HepG2 (cell line): ENCODE results near the gene MYO18B. TPM values are rescaled to one million over a fixed set of nuclear protein-coding genes. Genes with fewer than 3 reads are reported as not detected.

ENCODE experiments used
- ATAC-seq: fragments of 200-7000 bp; cut with Tn5 transposase; 3 replicates; pipeline ENCODE4 v1.9.1; 2020; ENCODE audit warnings: mild to moderate bottlenecking, moderate library complexity
- BruUV-seq: library from RNA; stranded (reverse); fragments of 400-500 nt; replicated peaks from 2 replicates; lab custom pipeline; 2021; lab: Mats Ljungman, UMichigan
- CTCF ChIA-PET: fragments of 300-600 bp; formaldehyde crosslinking; extraction: SDS; loops from one replicate; lab custom pipeline; 2021; ENCODE audit warnings: low total read pairs, inconsistent platforms, low intra/inter-chr PET ratio; lab: Yijun Ruan, JAX
- POLR2A ChIA-PET: fragments of 350-600 bp; sonication (Branson Sonifier 250); formaldehyde crosslinking; loops from one replicate; lab custom pipeline; 2020; ENCODE audit warnings: antibody characterized with exemption, inconsistent platforms; lab: Yijun Ruan, JAX
- DNase-seq: peaks from one replicate; pipeline ENCODE4 v3.0.0-alpha.2; 2015; ENCODE audit warnings: low spot score
- FAIRE-seq: peaks from 3 replicates; lab custom pipeline; 2011; peaks lifted over from hg19 to GRCh38; lab: Jason Lieb, UNC
- H2AFZ ChIP-seq: one replicate; pipeline ENCODE4 v1.6.1; 2011; ENCODE audit warnings: low read length, inconsistent platforms
- H3K27ac ChIP-seq: fragments of 300-600 bp; 3 replicates; pipeline ENCODE4 v1.8.0; 2011; ENCODE audit warnings: mixed run types, mild to moderate bottlenecking, mixed read lengths, low read length, inconsistent platforms; ENCODE audit not compliant: insufficient read depth; ENCODE audit errors: extremely low read length
- H3K27me3 ChIP-seq, 2 experiments: fragments of 200-600 bp in 1 of 2; 2 replicates in 1 of 2; 3 replicates in 1 of 2; pipeline versions ENCODE4 v1.6.0 to v1.8.0; 2011; ENCODE audit warnings: low read length in 2 of 2, mild to moderate bottlenecking in 2 of 2, moderate library complexity in 2 of 2, inconsistent platforms in 1 of 2; ENCODE audit not compliant: insufficient read depth in 2 of 2, control insufficient read depth in 1 of 2
- H3K36me3 ChIP-seq, 2 experiments: fragments of 200-600 bp in 1 of 2; replicated peaks in 1 of 2; 2 replicates in 1 of 2; 3 replicates in 1 of 2; pipeline versions ENCODE4 v1.5.1 to v1.8.0; 2011; ENCODE audit warnings: low read length in 2 of 2, inconsistent platforms in 1 of 2; ENCODE audit not compliant: insufficient read depth in 2 of 2, control insufficient read depth in 1 of 2
- H3K4me1 ChIP-seq: 2 replicates; pipeline ENCODE4 v1.5.1; 2012; ENCODE audit warnings: low read length, inconsistent platforms; ENCODE audit not compliant: insufficient read depth
- H3K4me2 ChIP-seq: 2 replicates; pipeline ENCODE4 v1.6.0; 2011; ENCODE audit warnings: low read depth, low read length, inconsistent platforms
- H3K4me3 ChIP-seq, 3 experiments: fragments of 200-600 bp in 1 of 3; sonication (generic), shearing (Covaris generic) in 1 of 3; replicated peaks in 1 of 3; 2 replicates each; pipeline ENCODE4 v1.5.1; 2011 to 2016; ENCODE audit warnings: low read length in 3 of 3, inconsistent platforms in 2 of 3, low read depth in 2 of 3, mild to moderate bottlenecking in 2 of 3, control low read depth in 1 of 3, mixed read lengths in 1 of 3; ENCODE audit not compliant: insufficient read depth in 1 of 3
- H3K79me2 ChIP-seq: one replicate; pipeline ENCODE4 v1.6.1; 2011; ENCODE audit warnings: low read length, inconsistent platforms; ENCODE audit not compliant: insufficient read depth
- H3K9ac ChIP-seq: 2 replicates; pipeline ENCODE4 v1.6.0; 2011; ENCODE audit warnings: mild to moderate bottlenecking, low read depth, low read length, inconsistent platforms; ENCODE audit not compliant: insufficient read depth
- H3K9me3 ChIP-seq: 2 replicates; pipeline ENCODE4 v1.5.1; 2012; ENCODE audit warnings: mild to moderate bottlenecking, low read length
- H4K20me1 ChIP-seq: 2 replicates; pipeline ENCODE4 v1.6.0; 2011; ENCODE audit warnings: inconsistent platforms, mild to moderate bottlenecking, low read length, moderate library complexity; ENCODE audit not compliant: insufficient read depth
- ELF3 ChIP-seq: IDR thresholded peaks from 2 replicates; pipeline ENCODE4 v1.6.1; 2016; ENCODE audit warnings: missing genetic modification reagents, missing compliant biosample characterization
- ELF4 ChIP-seq: sonication (generic); formaldehyde crosslinking; IDR thresholded peaks from 2 replicates; pipeline ENCODE4 v1.5.0; 2020; ENCODE audit warnings: missing genetic modification reagents, mild to moderate bottlenecking, moderate library complexity, borderline replicate concordance
- GFI1 ChIP-seq: sonication (generic); formaldehyde crosslinking; IDR thresholded peaks from 2 replicates; pipeline ENCODE4 v1.5.0; 2020; ENCODE audit warnings: missing genetic modification reagents, mild to moderate bottlenecking, borderline replicate concordance
- HOXA5 ChIP-seq: sonication (generic); formaldehyde crosslinking; IDR thresholded peaks from 2 replicates; pipeline ENCODE4 v1.4.0; 2020; ENCODE audit warnings: missing genetic modification reagents
- ZNF234 ChIP-seq: sonication (generic); formaldehyde crosslinking; conservative IDR thresholded peaks from 2 replicates; pipeline ENCODE4 v1.5.1; 2020; ENCODE audit warnings: mild to moderate bottlenecking, missing genetic modification reagents
- ZNF562 ChIP-seq: sonication (generic); formaldehyde crosslinking; IDR thresholded peaks from 2 replicates; pipeline ENCODE4 v1.8.0; 2022; ENCODE audit warnings: missing genetic modification reagents, borderline replicate concordance
- ZNF605 ChIP-seq: sonication (generic); formaldehyde crosslinking; IDR thresholded peaks from 2 replicates; pipeline ENCODE4 v1.8.0; 2022; ENCODE audit warnings: mild to moderate bottlenecking, missing genetic modification reagents
- ZSCAN9 ChIP-seq: IDR thresholded peaks from 2 replicates; pipeline ENCODE4 v1.6.1; 2016; ENCODE audit warnings: borderline replicate concordance
- WGBS: methylation state at CpG from one replicate; pipeline ENCODE4 v1.1.6; 2017; ENCODE audit warnings: low lambda C conversion rate; 5-methylcytosine and 5-hydroxymethylcytosine counted together
- in situ Hi-C: cut with HindIII; loops from 2 replicates; pipeline ENCODE4 v1.10.0; 2017; ENCODE audit warnings: low pct_unique_long_range_greater_than_20kb; ENCODE audit not compliant: extremely low pct_ligation_motif_present
- intact Hi-C: fragments of 100-400 bp; cut with micrococcal nuclease; formaldehyde crosslinking; loops from one replicate; pipeline ENCODE4 v1.10.0; 2022; ENCODE audit not compliant: unreplicated experiment
- polyA plus RNA-seq, 8 experiments: library from polyadenylated mRNA; depleted of rRNA in 3 of 8; stranded (reverse) in 7 of 8; unstranded in 1 of 8; fragments of >200 nt; fragmentation: Illumina TruSeq in 4 of 8; extraction: Trizol in 4 of 8; gene quantifications; 2 replicates each; pipeline versions ENCODE4 v1.2.1 to v1.2.3, GENCODE V29; 2011 to 2016; ENCODE audit warnings: low read depth in 4 of 8, missing spikeins in 1 of 8, mixed read lengths in 1 of 8; ENCODE audit not compliant: insufficient read depth in 1 of 8
- total RNA-seq, 5 experiments: library from RNA; depleted of rRNA; stranded (reverse); fragments of >200 nt; fragmentation: Illumina TruSeq; extraction: Trizol; gene quantifications; 2 replicates each; pipeline ENCODE4 v1.2.3, GENCODE V29; 2016; ENCODE audit warnings: low read depth in 1 of 5
- TF ChIP-seq, protein P1 (sequence below): sonication (generic); formaldehyde crosslinking; IDR thresholded peaks from 2 replicates; pipeline ENCODE4 v1.8.0; 2022; ENCODE audit warnings: mild to moderate bottlenecking, missing genetic modification reagents, borderline replicate concordance
- TF ChIP-seq, protein P2 (sequence below): sonication (generic); formaldehyde crosslinking; IDR thresholded peaks from 2 replicates; pipeline ENCODE4 v1.8.0; 2022; ENCODE audit warnings: low read depth, missing genetic modification reagents
- TF ChIP-seq, protein P3 (sequence below): sonication (generic); formaldehyde crosslinking; IDR thresholded peaks from 2 replicates; pipeline ENCODE4 v1.8.1; 2023; ENCODE audit warnings: missing genetic modification reagents, inconsistent platforms, borderline replicate concordance

The MYO18B gene
- total and polyA plus RNA-seq, 2 of the 13 experiments (the other 11 are each of a cell fraction or from before 2014, with no cell fraction given): 0.01 TPM; not detected in 1

DNA sequence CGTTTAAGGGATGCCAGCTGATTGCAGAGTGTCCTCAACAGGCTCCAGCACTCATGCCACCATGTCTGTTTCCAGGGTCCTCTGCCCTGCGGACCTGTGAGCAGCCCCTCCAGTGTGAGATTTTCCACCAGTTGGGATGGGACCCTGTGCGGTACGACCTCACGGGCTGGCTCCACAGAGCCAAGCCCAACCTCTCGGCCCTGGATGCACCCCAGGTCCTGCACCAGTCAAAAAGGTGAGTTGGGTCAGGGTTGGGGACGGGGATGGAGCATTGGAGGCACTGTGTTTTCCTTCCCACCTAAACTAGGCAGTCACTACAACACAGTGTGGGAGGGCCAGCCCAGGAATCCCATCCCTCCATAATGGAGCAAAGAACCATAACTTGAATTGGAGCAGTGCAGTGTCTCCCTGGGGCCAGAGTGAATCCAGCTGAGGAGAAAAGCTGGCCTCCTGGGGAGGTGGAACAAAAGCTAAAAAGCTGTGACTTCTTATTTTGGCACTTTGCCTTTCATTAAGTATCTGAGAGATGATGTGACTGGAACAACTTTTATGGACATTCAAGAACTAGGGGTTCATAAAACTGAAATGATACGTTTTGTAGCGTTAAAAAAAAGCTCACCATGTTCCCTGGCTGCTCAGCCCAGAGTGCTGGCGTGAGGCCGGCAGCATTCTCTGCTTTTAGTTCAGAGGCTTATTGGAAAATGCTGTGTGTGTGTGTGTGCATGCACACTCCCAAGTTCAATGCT is 101.8 kb downstream of the MYO18B start:
- Histone ChIP-seq H3K79me2 (no peaks in the 10 kb centered on the region), H4K20me1 (no peaks in the 10 kb centered on the region), H3K9me3 (no peaks in the 10 kb centered on the region), H3K4me1 (no peaks in the 10 kb centered on the region), H2AFZ (no peak overlapping the region), H3K27ac (no peak overlapping the region), H3K36me3 (no peaks in the 10 kb centered on the region), H3K4me2 (no peak overlapping the region), H3K9ac (no peak overlapping the region), H3K27me3 (peaks cover 0 to 13% of the 10 kb centered on the region in 2 experiments; a peak in 2 of 5 replicates), H3K4me3 (no peak overlapping the region)
- intact Hi-C loops (no loop called here), in situ Hi-C loops (no loop called here)
- CTCF ChIA-PET: no interaction called here
- DNase-seq (no peak), FAIRE-seq (no peak), ATAC-seq (no peak)
- no TSS peak for BruUV-seq
- 9% methylated on average over 6 of the region's 11 CpGs for WGBS
- POLR2A ChIA-PET: no interaction called here
- TF ChIP-seq, protein P1, sequence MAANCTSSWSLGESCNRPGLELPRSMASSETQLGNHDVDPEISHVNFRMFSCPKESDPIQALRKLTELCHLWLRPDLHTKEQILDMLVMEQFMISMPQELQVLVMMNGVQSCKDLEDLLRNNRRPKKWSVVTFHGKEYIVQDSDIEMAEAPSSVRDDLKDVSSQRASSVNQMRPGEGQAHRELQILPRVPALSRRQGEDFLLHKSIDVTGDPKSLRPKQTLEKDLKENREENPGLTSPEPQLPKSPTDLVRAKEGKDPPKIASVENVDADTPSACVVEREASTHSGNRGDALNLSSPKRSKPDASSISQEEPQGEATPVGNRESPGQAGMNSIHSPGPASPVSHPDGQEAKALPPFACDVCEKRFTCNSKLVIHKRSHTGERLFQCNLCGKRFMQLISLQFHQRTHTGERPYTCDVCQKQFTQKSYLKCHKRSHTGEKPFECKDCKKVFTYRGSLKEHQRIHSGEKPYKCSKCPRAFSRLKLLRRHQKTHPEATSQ (CRISPR knock-in tag): no peak
- TF ChIP-seq ELF4 (CRISPR knock-in tag): no peak
- TF ChIP-seq, protein P2, sequence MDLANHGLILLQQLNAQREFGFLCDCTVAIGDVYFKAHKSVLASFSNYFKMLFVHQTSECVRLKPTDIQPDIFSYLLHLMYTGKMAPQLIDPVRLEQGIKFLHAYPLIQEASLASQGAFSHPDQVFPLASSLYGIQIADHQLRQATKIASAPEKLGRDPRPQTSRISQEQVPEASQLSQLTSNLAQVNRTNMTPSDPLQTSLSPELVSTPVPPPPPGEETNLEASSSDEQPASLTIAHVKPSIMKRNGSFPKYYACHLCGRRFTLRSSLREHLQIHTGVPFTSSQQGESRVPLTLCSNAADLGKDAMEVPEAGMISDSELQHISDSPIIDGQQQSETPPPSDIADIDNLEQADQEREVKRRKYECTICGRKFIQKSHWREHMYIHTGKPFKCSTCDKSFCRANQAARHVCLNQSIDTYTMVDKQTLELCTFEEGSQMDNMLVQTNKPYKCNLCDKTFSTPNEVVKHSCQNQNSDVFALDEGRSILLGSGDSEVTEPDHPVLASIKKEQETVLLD (CRISPR knock-in tag): no peak
- TF ChIP-seq ZNF234 (CRISPR knock-in tag): no peak
- TF ChIP-seq ELF3 (CRISPR knock-in tag): no peak
- no peak for TF ChIP-seq GFI1 (CRISPR knock-in tag)
- no peak for TF ChIP-seq ZNF605
- TF ChIP-seq, protein P3, sequence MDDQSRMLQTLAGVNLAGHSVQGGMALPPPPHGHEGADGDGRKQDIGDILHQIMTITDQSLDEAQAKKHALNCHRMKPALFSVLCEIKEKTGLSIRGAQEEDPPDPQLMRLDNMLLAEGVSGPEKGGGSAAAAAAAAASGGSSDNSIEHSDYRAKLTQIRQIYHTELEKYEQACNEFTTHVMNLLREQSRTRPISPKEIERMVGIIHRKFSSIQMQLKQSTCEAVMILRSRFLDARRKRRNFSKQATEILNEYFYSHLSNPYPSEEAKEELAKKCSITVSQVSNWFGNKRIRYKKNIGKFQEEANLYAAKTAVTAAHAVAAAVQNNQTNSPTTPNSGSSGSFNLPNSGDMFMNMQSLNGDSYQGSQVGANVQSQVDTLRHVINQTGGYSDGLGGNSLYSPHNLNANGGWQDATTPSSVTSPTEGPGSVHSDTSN (CRISPR knock-in tag): no peak
- TF ChIP-seq HOXA5 (CRISPR knock-in tag): no peak
- TF ChIP-seq ZNF562 (CRISPR knock-in tag): no peak
- TF ChIP-seq ZSCAN9: no peak
